Heart right ventricle (tissue), 16 donors: ENCODE results near the gene NRGN. TPM values are rescaled to one million over a fixed set of nuclear protein-coding genes. Genes with fewer than 3 reads are reported as not detected.

ENCODE experiments used
- ATAC-seq, 8 donors: fragments of 200-7000 bp; cut with Tn5 transposase; one replicate each; pipeline ENCODE4 v1.9.1; 2020; ENCODE audit warnings: mild to moderate bottlenecking in 8 of 8, moderate library complexity in 8 of 8, moderate number of reproducible peaks in 1 of 8
- DNase-seq, 2 donors: peaks; one replicate each; pipeline ENCODE4 v3.0.0-alpha.2; 2020
- H3K27ac ChIP-seq, 10 donors: fragments of 200-600 bp; sonication (generic) in 2 of 10; one replicate each; pipeline versions ENCODE4 v1.5.0 to v1.8.0; 2020 to 2022; ENCODE audit warnings: mild to moderate bottlenecking in 3 of 10
- H3K27me3 ChIP-seq, 7 donors: fragments of 200-600 bp; one replicate each; pipeline ENCODE4 v1.8.0; 2021 to 2022; ENCODE audit warnings: mild to moderate bottlenecking in 2 of 7
- H3K36me3 ChIP-seq, 9 donors: fragments of 200-600 bp; sonication (generic) in 1 of 9; one replicate each; pipeline versions ENCODE4 v1.5.0 to v1.8.0; 2020 to 2022; ENCODE audit warnings: mild to moderate bottlenecking in 2 of 9
- H3K4me1 ChIP-seq, 9 donors: fragments of 200-600 bp; sonication (generic) in 1 of 9; one replicate each; pipeline versions ENCODE4 v1.5.0 to v1.8.0; 2020 to 2022; ENCODE audit warnings: mild to moderate bottlenecking in 4 of 9
- H3K4me3 ChIP-seq, 10 donors: fragments of 200-600 bp; sonication (generic) in 2 of 10; one replicate each; pipeline versions ENCODE4 v1.5.0 to v1.8.0; 2020 to 2022; ENCODE audit warnings: mild to moderate bottlenecking in 7 of 10, moderate library complexity in 2 of 10
- H3K9me3 ChIP-seq, 11 donors: fragments of 200-600 bp in 10 of 11; sonication (generic) in 2 of 11; one replicate each; pipeline versions ENCODE4 v1.5.0 to v1.8.0; 2013 to 2022; ENCODE audit warnings: mild to moderate bottlenecking in 2 of 11, control low read depth in 1 of 11, moderate library complexity in 1 of 11
- WGBS, 2 donors: extraction: QIAGEN DNeasy Blood & Tissue Kit; methylation state at CpG; one replicate each; pipeline ENCODE4 v1.1.7; 2013; ENCODE audit warnings: inconsistent platforms in 1 of 2; 5-methylcytosine and 5-hydroxymethylcytosine counted together
- intact Hi-C, 10 donors: fragments of 100-400 bp; cut with DNase I; formaldehyde crosslinking; loops; one replicate each; pipeline versions ENCODE4 v1.11.1 to v1.14.2; 2022
- polyA plus RNA-seq, 2 donors: library from polyadenylated mRNA; stranded (reverse); fragments of 200-250 nt; gene quantifications; one replicate each; pipeline ENCODE4 v1.2.3, GENCODE V29; 2013
- total RNA-seq, 10 donors: library from RNA; stranded (reverse); fragmentation: NEBNext Ultra II Directional in 3 of 10; extraction: Animal tissue kit (Norgen Biotek cat#: 25700) in 3 of 10; gene quantifications; one replicate each; pipeline versions ENCODE4 v1.2.1 to v1.2.4, GENCODE V29; 2021 to 2023
- TF ChIP-seq, protein P1 (sequence below), 9 donors: fragments of 200-600 bp; sonication (generic) in 2 of 9; IDR thresholded peaks; one replicate each; pipeline versions ENCODE4 v1.5.0 to v1.8.0; 2021 to 2022; ENCODE audit warnings: antibody characterized with exemption in 9 of 9, mild to moderate bottlenecking in 5 of 9, moderate library complexity in 1 of 9
- donor health status: Arrhythmogenic right ventricular cardiomyopathy.
- donor health status: ischemic (EF 13 %, LVEDD 7.1; RV severe dilation, severe dysfunction).
- donor health status: healthy with polysubstance abuse.
- donor health status: DM: no; HTN: yes; CAD: no.
- donor health status: DM: no; HTN: no; CAD: no.
- donor health status: ischemic (EF 25% LVEDD 6.9; RV normal size, moderate dysfunction).
- donor health status: ischemic (EF 25% LVEDD 5.7; RV mildly dilated, moderate dysfunction).
- donor health status: healthy.
- donor health status: DM: yes; HTN: yes; CAD: no.
- donor health status: Ischemic cardiomyopathy.
- donor health status: ischemic (EF 35%, LVEDD 5.7; RV mildly dilated, moderate dysfunction).
- donor health status: nonischemic (EF 11% LVEDD 7.7; RV severe dilation, severe dysfunction).
- donor health status: DM: yes; HTN: yes; CAD: no.
- donor health status: PGD.
- donor health status: ischemic (EF 29% LVEDD 5.4; RV normal size, mild dysfunction).
- donor health status: nonischemic (EF 23%, LVEDD 6.1; RV moderate dilation, normal function).

Gene NRGN
- total and polyA plus RNA-seq, 12 donors = 1.5 to 26.0 (median 5.2) TPM

- DNase-seq (peak in 1 of 2 donors; percentile 33), ATAC-seq (peak; percentile 22 to 72 (median 51))
- Histone ChIP-seq H3K9me3 (no peaks in the 10 kb centered on the region), H3K27ac (peak overlapping the region in 7 of 10 donors; percentile 3 to 58 (median 40)), H3K4me3 (peak overlapping the region in 1 of 10 donors; percentile 7), H3K27me3 (peaks cover 0 to 53% (median 34%) of the 10 kb centered on the region in 7 donors), H3K36me3 (no peaks in the 10 kb centered on the region), H3K4me1 (peaks cover 0 to 34% (median 16%) of the 10 kb centered on the region in 9 donors)
- TF ChIP-seq, protein P1, sequence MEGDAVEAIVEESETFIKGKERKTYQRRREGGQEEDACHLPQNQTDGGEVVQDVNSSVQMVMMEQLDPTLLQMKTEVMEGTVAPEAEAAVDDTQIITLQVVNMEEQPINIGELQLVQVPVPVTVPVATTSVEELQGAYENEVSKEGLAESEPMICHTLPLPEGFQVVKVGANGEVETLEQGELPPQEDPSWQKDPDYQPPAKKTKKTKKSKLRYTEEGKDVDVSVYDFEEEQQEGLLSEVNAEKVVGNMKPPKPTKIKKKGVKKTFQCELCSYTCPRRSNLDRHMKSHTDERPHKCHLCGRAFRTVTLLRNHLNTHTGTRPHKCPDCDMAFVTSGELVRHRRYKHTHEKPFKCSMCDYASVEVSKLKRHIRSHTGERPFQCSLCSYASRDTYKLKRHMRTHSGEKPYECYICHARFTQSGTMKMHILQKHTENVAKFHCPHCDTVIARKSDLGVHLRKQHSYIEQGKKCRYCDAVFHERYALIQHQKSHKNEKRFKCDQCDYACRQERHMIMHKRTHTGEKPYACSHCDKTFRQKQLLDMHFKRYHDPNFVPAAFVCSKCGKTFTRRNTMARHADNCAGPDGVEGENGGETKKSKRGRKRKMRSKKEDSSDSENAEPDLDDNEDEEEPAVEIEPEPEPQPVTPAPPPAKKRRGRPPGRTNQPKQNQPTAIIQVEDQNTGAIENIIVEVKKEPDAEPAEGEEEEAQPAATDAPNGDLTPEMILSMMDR (IDR thresholded peaks at IDR 0.05) = no peak
- intact Hi-C loops = loop anchor here in 3 of 10 donors (2.0 to 5.0 kb wide), 3 partner anchors 43 to 48 kb away; no protein-coding TSS in a partner anchor
- WGBS, 2 donors = 23 to 30% methylated on average over 14 of the region's 14 CpGs
Observed at GRCh38 chr11:124724979-124725718, 14.6 kb upstream of the NRGN start.

GRCh38 chr11:124725719-124726105, 14.0 kb upstream of the NRGN start:
- H3K27ac ChIP-seq = peak overlapping the region in 7 of 10 donors; percentile 3 to 58 (median 40)
- peaks cover 0 to 48% (median 31%) of the 10 kb centered on the region in 7 donors for H3K27me3 ChIP-seq
- H3K36me3 ChIP-seq = no peaks in the 10 kb centered on the region
- H3K4me1 ChIP-seq = peaks cover 0 to 34% (median 16%) of the 10 kb centered on the region in 9 donors
- DNase-seq (no peak), ATAC-seq (peak; percentile 34 to 77 (median 58))
- TF ChIP-seq, protein P1 (IDR thresholded peaks at IDR 0.05) = no peak
- intact Hi-C loops = loop anchor here in 1 of 10 donors (2.0 kb wide), 1 partner anchor 49 kb away; no protein-coding TSS in a partner anchor
- H3K4me3 ChIP-seq = peak overlapping the region in 1 of 10 donors; percentile 7
- 8 to 15% methylated on average over 6 of the region's 6 CpGs for WGBS, 2 donors
- no peaks in the 10 kb centered on the region for H3K9me3 ChIP-seq

GRCh38 chr11:124727474-124727873, 12.3 kb upstream of the NRGN start:
- no peaks in the 10 kb centered on the region for H3K36me3 ChIP-seq
- intact Hi-C loops = no loop called here
- ATAC-seq = no peak
- no peak for DNase-seq
- TF ChIP-seq, protein P1 (IDR thresholded peaks at IDR 0.05) = no peak
- peaks cover 0 to 32% (median 16%) of the 10 kb centered on the region in 9 donors for H3K4me1 ChIP-seq
- H3K4me3 ChIP-seq = no peak overlapping the region
- WGBS, 2 donors = 85 to 89% methylated on average over 4 of the region's 4 CpGs
- peaks cover 0 to 31% (median 16%) of the 10 kb centered on the region in 7 donors for H3K27me3 ChIP-seq
- H3K27ac ChIP-seq = no peak overlapping the region
- no peaks in the 10 kb centered on the region for H3K9me3 ChIP-seq

DNA sequence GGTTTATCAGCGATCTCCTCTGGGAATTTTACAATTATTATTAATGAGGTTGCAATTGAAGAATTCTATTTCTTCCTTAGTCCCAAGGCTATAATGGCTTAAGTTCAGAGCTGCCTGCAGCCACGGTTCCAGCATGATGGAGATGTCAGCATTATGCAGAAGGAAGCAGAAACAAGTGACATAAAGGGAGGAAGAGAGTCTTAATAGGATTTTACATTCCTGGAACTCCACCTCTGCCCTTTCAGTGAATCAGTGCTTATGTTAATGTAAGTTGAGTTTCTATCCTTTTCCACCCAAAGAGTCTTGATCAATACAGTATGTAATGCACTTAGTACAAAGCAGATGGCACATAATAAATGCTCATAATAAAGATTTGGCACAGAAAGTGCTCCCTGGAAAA, 11.6 kb upstream of the NRGN start:
- DNase-seq (no peak), ATAC-seq (no peak)
- Histone ChIP-seq H3K27me3 (peaks cover 0 to 27% (median 11%) of the 10 kb centered on the region in 7 donors), H3K4me3 (no peak overlapping the region), H3K4me1 (peaks cover 0 to 34% (median 16%) of the 10 kb centered on the region in 9 donors), H3K9me3 (no peaks in the 10 kb centered on the region), H3K36me3 (no peaks in the 10 kb centered on the region), H3K27ac (no peak overlapping the region)
- 86 to 92% methylated on average over 2 of the region's 2 CpGs for WGBS, 2 donors
- intact Hi-C loops = no loop called here
- TF ChIP-seq, protein P1 (IDR thresholded peaks at IDR 0.05) = no peak
